ENCODE results near the gene CNTF.
A peak's percentile ranks its signal among the peaks of the same experiment; 100 is the strongest.

Gene CNTF

DNA sequence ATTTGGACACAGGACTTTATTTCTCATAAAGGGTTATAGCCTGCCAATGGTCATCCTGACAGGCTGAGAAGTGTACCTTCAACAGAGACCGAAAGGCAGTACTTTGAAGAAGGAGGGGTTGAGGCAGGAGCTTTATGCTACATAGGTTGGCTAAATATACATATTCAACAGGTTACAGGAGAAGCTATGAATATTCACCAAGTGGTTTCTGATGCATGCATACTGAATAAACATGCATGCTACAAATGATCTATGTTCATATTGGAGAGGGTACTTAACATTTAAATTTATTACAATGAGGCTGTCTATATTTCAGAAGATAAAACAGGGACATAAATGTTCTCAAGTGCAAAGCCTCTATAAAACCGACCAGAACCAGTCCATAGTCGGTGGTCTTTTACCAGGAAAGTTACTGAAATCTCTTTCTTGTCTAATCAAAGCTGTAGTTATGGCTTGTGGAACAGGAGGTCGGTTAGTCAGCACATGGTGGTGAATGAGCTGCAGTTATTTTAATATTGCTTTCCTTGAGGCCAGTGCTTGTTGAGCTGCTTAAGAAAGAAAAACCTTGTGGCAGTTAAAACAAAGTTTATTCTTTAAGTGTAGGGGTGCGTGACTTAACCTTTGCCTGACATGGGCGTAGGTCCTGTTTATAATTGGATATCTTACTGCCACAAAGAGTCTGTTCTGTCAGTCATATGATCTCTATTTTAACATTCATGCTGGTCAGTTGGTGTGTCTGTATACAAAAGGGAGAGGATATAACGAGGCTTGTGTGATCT is 19.5 kb downstream of the CNTF start:
- H3K36me3 ChIP-seq (ENCODE audit: insufficient read depth, low read length) = no peaks in the 10 kb centered on the region
- DNase-seq (ENCODE audit: low read depth, low spot score) = no peak
- peak overlapping the region; percentile 19; the same call in 1 of the 2 replicates for H3K4me3 ChIP-seq
- H3K9ac ChIP-seq (ENCODE audit: insufficient read length) = no peak overlapping the region
- H3K27ac ChIP-seq = no peak overlapping the region
- TF ChIP-seq POLR2AphosphoS5 (IDR thresholded peaks at IDR 0.05; ENCODE audit: borderline replicate concordance, low read depth, low read length) (no peak), FOXP2 (optimal IDR thresholded peaks at IDR 0.05; ENCODE audit: control extremely low read depth, extremely low read length, insufficient read depth) (no peak), EZH2 (IDR thresholded peaks at IDR 0.05) (no peak)
- no peaks in the 10 kb centered on the region; the same call in 1 of the 2 replicates for H3K9me3 ChIP-seq (ENCODE audit: low read depth, low read length)

DNA sequence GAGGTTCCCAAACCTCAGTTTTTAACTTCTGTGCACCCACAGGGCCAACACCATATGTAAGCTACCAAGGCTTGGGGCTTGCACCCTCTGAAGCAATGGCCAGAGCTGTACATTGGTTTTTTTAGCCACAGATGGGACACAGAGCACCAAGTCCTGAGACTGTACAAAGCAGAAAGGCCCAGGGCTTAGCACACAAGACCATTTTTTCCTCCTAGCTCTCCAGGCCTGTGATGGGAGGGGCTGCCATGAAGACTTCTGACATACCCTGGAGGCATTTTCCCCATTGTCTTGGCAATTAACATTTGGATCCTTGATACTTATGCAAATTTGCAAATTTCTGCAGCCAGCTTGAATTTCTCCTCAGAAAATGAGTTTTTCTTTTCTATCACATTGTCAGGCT is 23.4 kb downstream of the CNTF start:
- no peak overlapping the region for H3K27ac ChIP-seq

GRCh38 chr11:58647141-58647699 is 24.8 kb downstream of the CNTF start:
- H3K4me3 ChIP-seq = peak overlapping the region; percentile 67
- H3K9me3 ChIP-seq (ENCODE audit: low read depth, low read length) = no peaks in the 10 kb centered on the region; the same call in 1 of the 2 replicates
- peak overlapping the region; percentile 88 for H3K27ac ChIP-seq
- no peaks in the 10 kb centered on the region for H3K36me3 ChIP-seq (ENCODE audit: insufficient read depth, low read length)
- peak overlapping the region; percentile 32 for H3K9ac ChIP-seq (ENCODE audit: insufficient read length)
- TF ChIP-seq POLR2AphosphoS5 (IDR thresholded peaks at IDR 0.05; ENCODE audit: borderline replicate concordance, low read depth, low read length) = peak; percentile 21; the same call in 1 of the 2 replicates
- no peak for TF ChIP-seq FOXP2 (optimal IDR thresholded peaks at IDR 0.05; ENCODE audit: control extremely low read depth, extremely low read length, insufficient read depth)
- no peak for TF ChIP-seq EZH2 (IDR thresholded peaks at IDR 0.05)
- peak; percentile 72 for DNase-seq (ENCODE audit: low read depth, low spot score)

More for the DNA sequence above, 23.4 kb downstream of the CNTF start:
- no peaks in the 10 kb centered on the region; the same call in 1 of the 2 replicates for H3K9me3 ChIP-seq (ENCODE audit: low read depth, low read length)
- no peak for DNase-seq (ENCODE audit: low read depth, low spot score)
- TF ChIP-seq EZH2 (IDR thresholded peaks at IDR 0.05) = no peak
- no peak for TF ChIP-seq FOXP2 (optimal IDR thresholded peaks at IDR 0.05; ENCODE audit: control extremely low read depth, extremely low read length, insufficient read depth)
- no peak for TF ChIP-seq POLR2AphosphoS5 (IDR thresholded peaks at IDR 0.05; ENCODE audit: borderline replicate concordance, low read depth, low read length)
- no peak overlapping the region for H3K4me3 ChIP-seq
- H3K36me3 ChIP-seq (ENCODE audit: insufficient read depth, low read length) = no peaks in the 10 kb centered on the region
- H3K9ac ChIP-seq (ENCODE audit: insufficient read length) = no peak overlapping the region

GRCh38 chr11:58647866-58648265 is 25.4 kb downstream of the CNTF start:
- H3K36me3 ChIP-seq (ENCODE audit: insufficient read depth, low read length) = no peaks in the 10 kb centered on the region
- H3K9ac ChIP-seq (ENCODE audit: insufficient read length) = no peak overlapping the region
- H3K9me3 ChIP-seq (ENCODE audit: low read depth, low read length) = no peaks in the 10 kb centered on the region; the same call in 1 of the 2 replicates
- H3K27ac ChIP-seq = peak overlapping the region; percentile 88
- DNase-seq (ENCODE audit: low read depth, low spot score) = no peak
- peak overlapping the region; percentile 67 for H3K4me3 ChIP-seq
- TF ChIP-seq FOXP2 (optimal IDR thresholded peaks at IDR 0.05; ENCODE audit: control extremely low read depth, extremely low read length, insufficient read depth) (no peak), POLR2AphosphoS5 (IDR thresholded peaks at IDR 0.05; ENCODE audit: borderline replicate concordance, low read depth, low read length) (no peak), EZH2 (IDR thresholded peaks at IDR 0.05) (no peak)

- TF ChIP-seq EZH2 (IDR thresholded peaks at IDR 0.05) (no peak), FOXP2 (optimal IDR thresholded peaks at IDR 0.05; ENCODE audit: control extremely low read depth, extremely low read length, insufficient read depth) (no peak), POLR2AphosphoS5 (IDR thresholded peaks at IDR 0.05; ENCODE audit: borderline replicate concordance, low read depth, low read length) (no peak)
- Histone ChIP-seq H3K9me3 (ENCODE audit: low read depth, low read length) (no peaks in the 10 kb centered on the region; the same call in 1 of the 2 replicates), H3K9ac (ENCODE audit: insufficient read length) (no peak overlapping the region), H3K4me3 (no peak overlapping the region), H3K27ac (no peak overlapping the region), H3K36me3 (ENCODE audit: insufficient read depth, low read length) (no peaks in the 10 kb centered on the region)
- no peak for DNase-seq (ENCODE audit: low read depth, low spot score)
Observed at GRCh38 chr11:58649623-58650022, 27.2 kb downstream of the CNTF start.

DNA sequence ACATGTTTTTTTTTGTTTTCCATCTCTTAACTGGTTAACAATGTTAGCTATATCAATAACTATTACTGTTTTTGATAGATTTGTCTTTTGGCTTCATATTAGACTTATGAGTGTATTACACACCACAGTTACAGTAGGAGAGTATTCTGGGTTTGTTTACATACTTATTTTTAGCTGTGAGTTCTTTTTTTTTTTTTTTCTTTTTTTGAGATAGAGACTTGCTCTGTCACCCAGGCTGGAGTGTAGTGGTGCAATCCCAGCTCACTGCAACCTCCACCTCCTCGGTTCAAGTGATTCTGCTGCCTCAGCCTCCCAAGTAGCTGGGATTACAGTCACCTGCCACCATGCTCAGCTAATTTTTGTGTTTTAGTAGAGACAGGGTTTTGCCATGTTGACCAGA is 28.0 kb downstream of the CNTF start:
- Histone ChIP-seq H3K36me3 (ENCODE audit: insufficient read depth, low read length) (no peaks in the 10 kb centered on the region), H3K27ac (no peak overlapping the region), H3K4me3 (no peak overlapping the region), H3K9me3 (ENCODE audit: low read depth, low read length) (no peaks in the 10 kb centered on the region; the same call in 1 of the 2 replicates), H3K9ac (ENCODE audit: insufficient read length) (no peak overlapping the region)
- TF ChIP-seq FOXP2 (optimal IDR thresholded peaks at IDR 0.05; ENCODE audit: control extremely low read depth, extremely low read length, insufficient read depth) (no peak), POLR2AphosphoS5 (IDR thresholded peaks at IDR 0.05; ENCODE audit: borderline replicate concordance, low read depth, low read length) (no peak)
- no peak for DNase-seq (ENCODE audit: low read depth, low spot score)

- no peaks in the 10 kb centered on the region for H3K36me3 ChIP-seq (ENCODE audit: insufficient read depth, low read length)
- TF ChIP-seq EZH2 (IDR thresholded peaks at IDR 0.05) = no peak
- TF ChIP-seq FOXP2 (optimal IDR thresholded peaks at IDR 0.05; ENCODE audit: control extremely low read depth, extremely low read length, insufficient read depth) = no peak
- no peak for TF ChIP-seq POLR2AphosphoS5 (IDR thresholded peaks at IDR 0.05; ENCODE audit: borderline replicate concordance, low read depth, low read length)
- H3K4me3 ChIP-seq = no peak overlapping the region
- no peak for DNase-seq (ENCODE audit: low read depth, low spot score)
- no peaks in the 10 kb centered on the region for H3K9me3 ChIP-seq (ENCODE audit: low read depth, low read length)
- no peak overlapping the region for H3K27ac ChIP-seq
- H3K9ac ChIP-seq (ENCODE audit: insufficient read length) = no peak overlapping the region
Observed at GRCh38 chr11:58652726-58653280, 30.3 kb downstream of the CNTF start.

Measured in SK-N-MC (cell line).